Measurements from ENCODE around the gene RABL3.

- TF ChIP-seq CTCF (conservative IDR thresholded peaks at IDR 0.05; ENCODE audit: low read depth, low read length) (no peak), EZH2 (IDR thresholded peaks at IDR 0.05; ENCODE audit: borderline replicate concordance, low read depth, low read length, poor library complexity, severe bottlenecking) (no peak)
Observed at GRCh38 chr3:120791913-120792312, 49.6 kb upstream of the RABL3 start.
